Neuronal stem cell (in vitro differentiated cells): Measurements from ENCODE around the gene ZNF501.
A peak's percentile ranks its signal among the peaks of the same experiment; 100 is the strongest.

ENCODE experiments used
- DNase-seq: peaks from one replicate; pipeline ENCODE4 v3.0.0-alpha.2; 2013; ENCODE audit warnings: low spot score
- H2AFZ ChIP-seq: one replicate; pipeline ENCODE4 v1.6.1; 2013; ENCODE audit warnings: mild to moderate bottlenecking, low read length, inconsistent platforms
- H2AK5ac ChIP-seq: 2 replicates; pipeline ENCODE4 v1.6.1; 2013; ENCODE audit warnings: low read depth, mild to moderate bottlenecking, inconsistent platforms, low read length, moderate library complexity, mixed read lengths
- H2BK120ac ChIP-seq: 2 replicates; pipeline ENCODE4 v1.6.1; 2013; ENCODE audit warnings: low read depth, mild to moderate bottlenecking, inconsistent platforms, low read length, moderate library complexity, mixed read lengths
- H2BK12ac ChIP-seq: one replicate; pipeline ENCODE4 v1.6.1; 2013; ENCODE audit warnings: low read length, inconsistent platforms
- H2BK15ac ChIP-seq: 2 replicates; pipeline ENCODE4 v1.6.1; 2013; ENCODE audit warnings: mild to moderate bottlenecking, low read length, inconsistent platforms, mixed read lengths
- H2BK5ac ChIP-seq: one replicate; pipeline ENCODE4 v1.6.1; 2013; ENCODE audit warnings: inconsistent platforms, mild to moderate bottlenecking, low read length, moderate library complexity
- H3K14ac ChIP-seq: one replicate; pipeline ENCODE4 v1.6.1; 2013; ENCODE audit warnings: low read length, inconsistent platforms
- H3K18ac ChIP-seq: 2 replicates; pipeline ENCODE4 v1.6.1; 2013; ENCODE audit warnings: low read length, inconsistent platforms
- H3K23ac ChIP-seq: 2 replicates; pipeline ENCODE4 v1.6.1; 2013; ENCODE audit warnings: low read depth, mild to moderate bottlenecking, mixed read lengths, low read length, inconsistent platforms; ENCODE audit not compliant: poor library complexity
- H3K27ac ChIP-seq: replicated peaks from 3 replicates; pipeline ENCODE4 v1.5.1; 2013; ENCODE audit warnings: low read length, inconsistent platforms
- H3K27me3 ChIP-seq, 3 experiments: 2 replicates each; pipeline ENCODE4 v1.6.1; 2013; ENCODE audit warnings: low read length in 3 of 3, mild to moderate bottlenecking in 2 of 3, inconsistent platforms in 1 of 3, low read depth in 1 of 3, mixed read lengths in 1 of 3, moderate library complexity in 1 of 3; ENCODE audit not compliant: control insufficient read depth in 3 of 3, insufficient read depth in 3 of 3
- H3K36me3 ChIP-seq, 2 donors: replicated peaks in 1 of 2; 2 replicates each; pipeline ENCODE4 v1.6.1; 2013; ENCODE audit warnings: low read length in 2 of 2; ENCODE audit not compliant: control insufficient read depth in 2 of 2, insufficient read depth in 2 of 2
- H3K4ac ChIP-seq: 2 replicates; pipeline ENCODE4 v1.6.1; 2013; ENCODE audit warnings: inconsistent platforms, mild to moderate bottlenecking, low read length, moderate library complexity
- H3K4me1 ChIP-seq, 2 donors: 1 replicate in 1 of 2; 2 replicates in 1 of 2; pipeline ENCODE4 v1.6.1; 2013; ENCODE audit warnings: low read length in 2 of 2, low read depth in 1 of 2; ENCODE audit not compliant: control insufficient read depth in 2 of 2, insufficient read depth in 1 of 2
- H3K4me2 ChIP-seq: one replicate; pipeline ENCODE4 v1.6.1; 2013; ENCODE audit warnings: mild to moderate bottlenecking, low read length, inconsistent platforms; ENCODE audit not compliant: insufficient read depth, poor library complexity, severe bottlenecking
- H3K4me3 ChIP-seq, 2 donors: 2 replicates each; pipeline ENCODE4 v1.5.1; 2013; ENCODE audit warnings: low read length in 2 of 2, mild to moderate bottlenecking in 2 of 2, inconsistent platforms in 1 of 2, moderate library complexity in 1 of 2
- H3K79me1 ChIP-seq: one replicate; pipeline ENCODE4 v1.6.1; 2013; ENCODE audit warnings: low read depth, mild to moderate bottlenecking, inconsistent platforms, low read length, moderate library complexity
- H3K9ac ChIP-seq: one replicate; pipeline ENCODE4 v1.6.1; 2013; ENCODE audit warnings: mild to moderate bottlenecking, low read depth, low read length, inconsistent platforms; ENCODE audit not compliant: poor library complexity
- H3K9me3 ChIP-seq, 2 donors: replicated peaks in 1 of 2; 2 replicates each; pipeline versions ENCODE3 to v1.6.1; 2013; ENCODE audit warnings: low read length in 2 of 2, mild to moderate bottlenecking in 2 of 2, inconsistent platforms in 1 of 2, low read depth in 1 of 2, mixed read lengths in 1 of 2, moderate library complexity in 1 of 2; ENCODE audit not compliant: control insufficient read depth in 2 of 2, insufficient read depth in 1 of 2
- H4K8ac ChIP-seq: one replicate; pipeline ENCODE4 v1.6.1; 2013; ENCODE audit warnings: low read depth, mild to moderate bottlenecking, inconsistent platforms, low read length, moderate library complexity
- H4K91ac ChIP-seq: one replicate; pipeline ENCODE4 v1.6.1; 2013; ENCODE audit warnings: low read length, low read depth, mild to moderate bottlenecking, inconsistent platforms; ENCODE audit not compliant: poor library complexity
- WGBS, 2 donors: extraction: QIAGEN DNeasy Blood & Tissue Kit; methylation state at CpG; one replicate each; pipeline ENCODE4 v1.1.7; 2013; ENCODE audit warnings: missing lambda C conversion rate in 2 of 2, mixed read lengths in 1 of 2; ENCODE audit not compliant: insufficient read length in 2 of 2, insufficient replicate concordance in 1 of 2; ENCODE audit errors: extremely low coverage in 2 of 2; 5-methylcytosine and 5-hydroxymethylcytosine counted together

Gene ZNF501

DNA sequence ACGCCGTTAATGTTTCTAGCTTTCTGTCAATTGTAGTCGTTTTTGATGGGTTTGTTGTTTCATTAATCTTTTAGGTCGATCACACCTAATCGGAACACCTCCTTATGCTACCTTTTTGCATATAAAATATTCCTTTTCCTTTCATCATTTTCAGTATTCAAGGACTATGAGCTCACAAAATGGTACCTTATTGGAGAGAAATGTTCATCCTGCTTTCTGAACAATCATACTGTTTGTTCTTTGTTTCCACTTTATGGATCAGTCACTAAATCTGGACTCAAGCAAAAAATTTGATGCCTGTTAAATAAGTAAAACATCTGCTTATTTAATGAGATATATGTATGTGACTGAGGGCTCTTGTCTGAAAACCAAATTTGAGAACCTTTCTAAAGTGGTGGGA is 33.3 kb downstream of the ZNF501 start:
- Histone ChIP-seq H3K27me3 (no peaks in the 10 kb centered on the region), H3K9ac (no peak overlapping the region), H3K36me3 (peaks cover 20 to 60% of the 10 kb centered on the region in 2 donors), H2BK120ac (no peak overlapping the region), H3K9me3 (peaks cover 26 to 70% of the 10 kb centered on the region in 2 donors), H3K4me1 (no peaks in the 10 kb centered on the region), H3K14ac (no peak overlapping the region), H2BK12ac (no peak overlapping the region), H3K27ac (no peak overlapping the region), H4K8ac (no peak overlapping the region), H3K4ac (no peak overlapping the region), H3K4me3 (peak overlapping the region; percentile 61 to 82), H2AK5ac (no peak overlapping the region), H3K4me2 (peak overlapping the region; percentile 51), H3K18ac (no peak overlapping the region), H2BK5ac (no peak overlapping the region), H4K91ac (no peak overlapping the region), H2AFZ (peak overlapping the region; percentile 93), H3K23ac (no peak overlapping the region), H3K79me1 (peaks cover 6% of the 10 kb centered on the region), H2BK15ac (no peak overlapping the region)
- DNase-seq, result no peak
- no CpG with 5 or more reads among the region's 5 CpGs for WGBS, 2 donors

DNA sequence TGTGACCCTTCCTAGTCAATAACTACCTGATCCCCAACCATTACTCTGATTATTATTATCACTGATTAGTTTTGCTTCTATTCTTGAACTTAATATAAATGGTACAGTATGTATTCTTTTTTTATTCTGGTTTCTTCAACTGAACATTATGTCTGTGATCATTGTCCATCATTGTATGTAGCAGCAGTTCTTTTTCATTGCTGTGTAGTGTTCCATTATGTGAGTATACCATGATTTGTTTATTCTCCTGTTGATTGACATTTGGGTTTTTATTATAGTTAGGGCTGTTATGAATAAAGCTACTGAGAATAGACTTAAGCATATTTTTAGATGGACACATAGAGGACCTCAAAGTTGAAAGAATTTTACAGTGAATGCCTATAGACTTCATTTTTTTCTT is 34.8 kb downstream of the ZNF501 start:
- H4K91ac ChIP-seq, result no peak overlapping the region
- no peak for DNase-seq
- H2AK5ac ChIP-seq, result no peak overlapping the region
- no peak overlapping the region for H3K4me3 ChIP-seq
- H2BK120ac ChIP-seq, result no peak overlapping the region
- no peak overlapping the region for H3K9ac ChIP-seq
- H2BK5ac ChIP-seq, result no peak overlapping the region
- H3K4me1 ChIP-seq, result no peaks in the 10 kb centered on the region
- H3K27ac ChIP-seq, result no peak overlapping the region
- H2AFZ ChIP-seq, result no peak overlapping the region
- no peak overlapping the region for H2BK15ac ChIP-seq
- no peak overlapping the region for H3K23ac ChIP-seq
- H3K14ac ChIP-seq, result no peak overlapping the region
- no peak overlapping the region for H4K8ac ChIP-seq
- H3K79me1 ChIP-seq, result peaks cover 5% of the 10 kb centered on the region
- peaks cover 15 to 58% of the 10 kb centered on the region in 2 donors for H3K36me3 ChIP-seq
- H3K27me3 ChIP-seq, result no peaks in the 10 kb centered on the region
- H3K9me3 ChIP-seq, result peaks cover 23 to 66% of the 10 kb centered on the region in 2 donors
- H3K18ac ChIP-seq, result no peak overlapping the region
- no peak overlapping the region for H2BK12ac ChIP-seq
- H3K4me2 ChIP-seq, result no peak overlapping the region
- H3K4ac ChIP-seq, result no peak overlapping the region

DNA sequence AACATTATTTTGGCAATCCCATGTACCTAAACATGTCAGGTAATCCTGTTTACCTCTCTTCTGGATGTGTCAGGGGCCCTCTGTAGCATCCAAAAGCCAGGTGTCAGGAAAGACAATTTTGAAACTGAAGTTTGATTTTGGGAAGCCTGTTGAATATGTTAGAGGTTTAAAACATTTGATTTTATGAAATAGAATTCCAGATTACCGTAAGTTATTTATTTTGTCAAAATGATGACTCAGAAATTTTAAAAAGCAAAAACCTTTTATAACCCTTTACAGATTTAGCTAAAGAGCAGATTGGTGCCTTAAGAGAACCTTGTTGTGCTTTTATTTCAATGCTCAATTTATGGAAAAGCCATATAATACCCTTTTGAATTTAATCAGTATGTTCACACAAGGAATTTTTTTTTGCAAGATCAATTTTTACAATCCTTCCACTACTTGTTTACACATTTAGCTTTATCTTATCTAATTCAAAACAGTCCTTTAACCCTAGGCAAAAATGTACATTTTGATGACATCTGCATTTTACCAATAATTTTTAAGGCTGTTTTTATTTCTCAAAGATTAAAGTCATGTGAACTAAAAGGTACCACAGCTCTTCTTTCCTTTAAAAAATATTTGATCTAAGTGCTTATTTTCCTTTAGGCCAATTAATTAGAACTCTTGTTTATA is 42.1 kb downstream of the ZNF501 start:
- H4K91ac ChIP-seq, result no peak overlapping the region
- DNase-seq, result no peak
- H3K4me3 ChIP-seq, result no peak overlapping the region

DNA sequence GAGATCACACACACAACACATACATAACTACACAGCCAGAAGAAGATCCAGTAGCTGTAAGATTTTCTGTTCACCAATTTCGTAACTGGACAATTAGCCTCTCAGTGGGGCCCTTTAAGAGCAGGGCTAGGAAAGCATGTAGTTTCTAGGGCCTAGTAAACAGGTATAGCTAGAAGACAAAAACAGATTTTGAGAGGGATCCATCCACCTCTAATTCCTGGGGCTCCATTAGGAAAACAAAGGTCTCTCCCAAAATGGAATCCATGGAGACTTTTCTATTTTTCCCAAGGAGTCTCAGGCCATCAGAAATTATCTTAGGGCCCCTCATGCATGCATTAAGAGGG is 42.6 kb downstream of the ZNF501 start:
- no peak overlapping the region for H3K23ac ChIP-seq
- no CpG with 5 or more reads among the region's 1 CpG for WGBS, 2 donors

More for the DNA sequence above, 42.1 kb downstream of the ZNF501 start:
- H3K9me3 ChIP-seq, result peaks cover 29 to 77% of the 10 kb centered on the region in 2 donors
- H3K4ac ChIP-seq, result no peak overlapping the region
- H3K4me1 ChIP-seq, result no peaks in the 10 kb centered on the region
- no peak overlapping the region for H3K27ac ChIP-seq
- H2AFZ ChIP-seq, result no peak overlapping the region
- no peak overlapping the region for H2BK120ac ChIP-seq
- H3K9ac ChIP-seq, result no peak overlapping the region
- H3K36me3 ChIP-seq, result peaks cover 26 to 78% of the 10 kb centered on the region in 2 donors
- H2BK12ac ChIP-seq, result no peak overlapping the region
- no peak overlapping the region for H3K23ac ChIP-seq
- H2AK5ac ChIP-seq, result no peak overlapping the region
- peaks cover 7% of the 10 kb centered on the region for H3K79me1 ChIP-seq
- H2BK15ac ChIP-seq, result no peak overlapping the region
- no peak overlapping the region for H3K18ac ChIP-seq
- no peak overlapping the region for H3K14ac ChIP-seq
- H3K4me2 ChIP-seq, result no peak overlapping the region
- H2BK5ac ChIP-seq, result no peak overlapping the region
- no CpG with 5 or more reads among the region's 1 CpG for WGBS, 2 donors
- no peaks in the 10 kb centered on the region for H3K27me3 ChIP-seq
- H4K8ac ChIP-seq, result no peak overlapping the region

More for the DNA sequence above, 42.6 kb downstream of the ZNF501 start:
- Histone ChIP-seq H3K9ac (no peak overlapping the region), H3K18ac (no peak overlapping the region), H3K79me1 (peaks cover 7% of the 10 kb centered on the region), H3K4me3 (no peak overlapping the region), H2BK15ac (no peak overlapping the region), H3K4ac (no peak overlapping the region), H4K91ac (no peak overlapping the region), H3K4me2 (no peak overlapping the region), H2BK120ac (no peak overlapping the region), H4K8ac (no peak overlapping the region), H3K27me3 (no peaks in the 10 kb centered on the region), H3K4me1 (no peaks in the 10 kb centered on the region), H2AFZ (no peak overlapping the region), H3K9me3 (peaks cover 29 to 75% of the 10 kb centered on the region in 2 donors), H2AK5ac (no peak overlapping the region), H2BK5ac (no peak overlapping the region), H3K36me3 (peaks cover 28 to 81% of the 10 kb centered on the region in 2 donors), H2BK12ac (no peak overlapping the region), H3K14ac (no peak overlapping the region), H3K27ac (no peak overlapping the region)
- no peak for DNase-seq
